GM13976 (cell line): ENCODE data around the gene MAMLD1.
A peak's percentile ranks its signal among the peaks of the same experiment; 100 is the strongest.

Source experiments
- DNase-seq: peaks from one replicate; pipeline ENCODE4 v3.0.0; 2012; ENCODE audit warnings: low spot score
- CTCF ChIP-seq: IDR thresholded peaks from 2 replicates; pipeline ENCODE4 v1.5.1; 2012; ENCODE audit warnings: borderline replicate concordance, mild to moderate bottlenecking; ENCODE audit not compliant: insufficient read depth; ENCODE audit errors: extremely low read depth, missing control alignments, control extremely low read depth
- in situ Hi-C: fragments of 300-500 bp; cut with MboI; formaldehyde crosslinking; loops from one replicate; pipeline ENCODE4 v1.12.0; 2022; ENCODE audit warnings: low sequenced_read_pairs, mixed read lengths, inconsistent platforms; ENCODE audit not compliant: unreplicated experiment

The MAMLD1 gene

GRCh38 chrX:150361070-150361776, 1.9 kb upstream of the MAMLD1 start:
- no peak for TF ChIP-seq CTCF
- in situ Hi-C loops: no loop called here
- peak; percentile 19 for DNase-seq

GRCh38 chrX:150361777-150362351, 1.3 kb upstream of the MAMLD1 start:
- peak; percentile 28 for DNase-seq
- TF ChIP-seq CTCF: no peak
- in situ Hi-C loops: no loop called here

GRCh38 chrX:150363561-150364346, 637 bp downstream of the MAMLD1 start:
- in situ Hi-C loops: no loop called here
- TF ChIP-seq CTCF: no peak
- DNase-seq: no peak

- in situ Hi-C loops: no loop called here
- DNase-seq: peak; percentile 33
- no peak for TF ChIP-seq CTCF
Observed at GRCh38 chrX:150364347-150365050, 1.4 kb downstream of the MAMLD1 start.

GRCh38 chrX:150365051-150365989, 2.2 kb downstream of the MAMLD1 start:
- in situ Hi-C loops: no loop called here
- no peak for TF ChIP-seq CTCF
- peak; percentile 39 for DNase-seq
